ENCODE measurements around the gene TMEM247.

TMEM247 gene

DNA sequence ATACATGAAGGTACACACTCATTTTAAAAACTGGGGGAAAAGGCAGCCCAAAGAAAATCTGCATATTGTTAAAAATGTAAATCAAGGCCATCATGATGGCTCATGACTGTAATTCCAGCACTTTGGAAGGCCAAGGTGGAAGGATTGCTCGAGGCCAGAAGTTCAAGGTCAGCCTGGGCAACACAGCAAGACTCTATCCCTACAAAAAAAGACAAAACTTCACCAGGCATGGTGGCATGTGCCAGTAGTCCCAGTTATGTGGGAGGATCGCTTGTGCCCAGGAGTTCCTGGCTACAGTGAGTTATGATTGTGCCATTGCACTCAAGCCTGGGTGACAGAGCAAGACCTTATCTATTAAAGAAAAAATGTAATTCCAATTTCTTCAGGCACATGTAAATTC lies 34.6 kb upstream of the TMEM247 start:
- in situ Hi-C loops (cut with MboI; ENCODE audit: low pct_unique_long_range_greater_than_20kb, low sequenced_read_pairs, unreplicated experiment) = no loop called here
- TF ChIP-seq, protein P1, sequence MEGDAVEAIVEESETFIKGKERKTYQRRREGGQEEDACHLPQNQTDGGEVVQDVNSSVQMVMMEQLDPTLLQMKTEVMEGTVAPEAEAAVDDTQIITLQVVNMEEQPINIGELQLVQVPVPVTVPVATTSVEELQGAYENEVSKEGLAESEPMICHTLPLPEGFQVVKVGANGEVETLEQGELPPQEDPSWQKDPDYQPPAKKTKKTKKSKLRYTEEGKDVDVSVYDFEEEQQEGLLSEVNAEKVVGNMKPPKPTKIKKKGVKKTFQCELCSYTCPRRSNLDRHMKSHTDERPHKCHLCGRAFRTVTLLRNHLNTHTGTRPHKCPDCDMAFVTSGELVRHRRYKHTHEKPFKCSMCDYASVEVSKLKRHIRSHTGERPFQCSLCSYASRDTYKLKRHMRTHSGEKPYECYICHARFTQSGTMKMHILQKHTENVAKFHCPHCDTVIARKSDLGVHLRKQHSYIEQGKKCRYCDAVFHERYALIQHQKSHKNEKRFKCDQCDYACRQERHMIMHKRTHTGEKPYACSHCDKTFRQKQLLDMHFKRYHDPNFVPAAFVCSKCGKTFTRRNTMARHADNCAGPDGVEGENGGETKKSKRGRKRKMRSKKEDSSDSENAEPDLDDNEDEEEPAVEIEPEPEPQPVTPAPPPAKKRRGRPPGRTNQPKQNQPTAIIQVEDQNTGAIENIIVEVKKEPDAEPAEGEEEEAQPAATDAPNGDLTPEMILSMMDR (IDR thresholded peaks at IDR 0.05; ENCODE audit: extremely low read depth, insufficient read depth, missing control alignments) = no peak
- no peak for DNase-seq (ENCODE audit: low spot score)

DNA sequence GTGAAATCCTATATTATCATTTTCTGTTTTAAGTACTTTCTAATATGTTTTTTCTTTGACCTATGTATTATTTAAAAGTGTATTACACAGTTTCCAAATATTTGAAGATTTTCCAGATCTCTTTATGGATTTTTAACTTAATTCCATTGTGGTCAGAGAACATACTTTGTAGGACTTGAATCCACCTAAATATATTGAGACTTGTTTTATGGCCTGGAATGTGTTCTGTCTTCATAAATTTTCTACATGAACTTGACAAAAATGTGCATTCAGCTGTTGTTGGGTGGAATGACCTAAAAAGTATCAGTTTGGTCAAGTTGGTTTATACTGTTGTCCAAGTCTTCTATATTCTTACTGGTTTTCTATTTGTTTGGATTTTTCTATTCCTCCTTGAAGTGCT lies 33.8 kb upstream of the TMEM247 start:
- TF ChIP-seq, protein P1 (IDR thresholded peaks at IDR 0.05; ENCODE audit: extremely low read depth, insufficient read depth, missing control alignments) = no peak
- in situ Hi-C loops (cut with MboI; ENCODE audit: low pct_unique_long_range_greater_than_20kb, low sequenced_read_pairs, unreplicated experiment) = no loop called here
- no peak for DNase-seq (ENCODE audit: low spot score)

DNA sequence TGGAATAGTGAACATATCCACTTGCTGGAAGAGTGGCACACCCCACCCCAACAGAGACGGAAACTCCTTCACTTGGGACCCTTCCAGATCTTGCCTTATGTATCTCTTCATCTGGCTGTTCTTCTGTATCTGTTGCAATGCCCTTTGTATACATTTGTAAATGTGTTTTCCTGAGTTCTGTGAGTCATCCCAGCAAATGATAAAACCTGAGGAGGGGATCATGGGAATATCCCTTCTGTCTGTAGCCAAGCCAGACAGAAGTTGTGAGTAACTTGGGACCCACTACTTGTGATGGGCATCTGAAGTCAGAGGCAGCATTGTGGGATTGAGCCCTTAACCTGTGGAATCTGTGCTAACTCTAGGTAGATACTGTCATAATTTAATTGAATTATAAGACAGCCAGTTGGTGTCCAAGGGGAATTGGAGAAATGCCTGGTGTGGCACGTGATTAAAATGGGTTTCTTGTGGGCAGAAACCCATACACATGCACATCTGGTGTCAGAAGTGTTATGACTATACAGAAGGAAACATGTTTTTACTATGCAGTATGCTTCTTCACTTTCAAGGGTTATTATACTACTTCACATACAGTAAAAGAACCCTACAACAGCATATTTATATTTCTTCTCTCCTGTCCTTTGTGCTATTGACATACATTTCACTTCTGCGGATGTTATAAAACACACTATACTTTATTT lies 32.3 kb upstream of the TMEM247 start:
- in situ Hi-C loops (cut with MboI; ENCODE audit: low pct_unique_long_range_greater_than_20kb, low sequenced_read_pairs, unreplicated experiment) = no loop called here
- TF ChIP-seq, protein P1 (IDR thresholded peaks at IDR 0.05; ENCODE audit: extremely low read depth, insufficient read depth, missing control alignments) = no peak
- DNase-seq (ENCODE audit: low spot score) = no peak

DNA sequence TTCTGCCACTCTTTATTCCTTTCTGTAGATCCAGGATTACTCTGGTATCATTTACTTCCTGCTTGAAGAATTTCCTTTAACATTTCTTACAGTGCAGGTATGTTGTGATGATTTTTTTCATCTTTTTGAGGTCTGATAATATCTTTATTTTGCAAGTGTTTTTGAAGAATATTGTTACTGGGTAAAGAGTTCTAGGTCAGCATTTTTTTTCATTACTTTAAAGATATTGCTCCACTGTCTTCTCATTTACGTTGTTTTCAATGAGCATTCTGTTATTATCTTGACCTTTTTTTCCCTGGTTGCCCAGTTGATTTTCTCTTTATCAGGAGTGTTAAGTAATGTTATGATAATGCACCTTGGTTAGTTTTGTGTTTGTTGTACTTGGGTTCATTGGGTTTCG lies 31.7 kb upstream of the TMEM247 start:
- in situ Hi-C loops (cut with MboI; ENCODE audit: low pct_unique_long_range_greater_than_20kb, low sequenced_read_pairs, unreplicated experiment) = no loop called here
- TF ChIP-seq, protein P1 (IDR thresholded peaks at IDR 0.05; ENCODE audit: extremely low read depth, insufficient read depth, missing control alignments) = no peak
- DNase-seq (ENCODE audit: low spot score) = no peak

DNA sequence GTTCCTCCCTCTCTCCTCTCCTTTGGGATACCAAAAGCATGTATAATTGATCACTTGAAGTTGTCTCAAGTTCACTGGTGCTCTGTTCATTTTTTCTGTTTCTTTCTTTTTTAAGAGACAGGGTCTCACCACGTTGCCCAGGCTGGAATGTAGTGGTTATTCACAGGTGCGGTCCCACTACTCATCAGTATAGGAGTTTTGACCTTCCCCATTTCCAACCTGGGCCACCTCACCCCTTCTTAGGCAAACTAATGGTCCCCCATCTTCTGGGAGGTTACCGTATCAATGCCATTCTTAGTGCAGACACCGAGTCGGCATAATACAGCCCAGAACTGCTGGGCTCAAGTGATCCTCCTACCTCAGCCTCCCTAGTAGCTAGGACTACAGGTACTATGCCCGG lies 31.3 kb upstream of the TMEM247 start:
- TF ChIP-seq, protein P1 (IDR thresholded peaks at IDR 0.05; ENCODE audit: extremely low read depth, insufficient read depth, missing control alignments) = no peak
- in situ Hi-C loops (cut with MboI; ENCODE audit: low pct_unique_long_range_greater_than_20kb, low sequenced_read_pairs, unreplicated experiment) = no loop called here
- DNase-seq (ENCODE audit: low spot score) = no peak

DNA sequence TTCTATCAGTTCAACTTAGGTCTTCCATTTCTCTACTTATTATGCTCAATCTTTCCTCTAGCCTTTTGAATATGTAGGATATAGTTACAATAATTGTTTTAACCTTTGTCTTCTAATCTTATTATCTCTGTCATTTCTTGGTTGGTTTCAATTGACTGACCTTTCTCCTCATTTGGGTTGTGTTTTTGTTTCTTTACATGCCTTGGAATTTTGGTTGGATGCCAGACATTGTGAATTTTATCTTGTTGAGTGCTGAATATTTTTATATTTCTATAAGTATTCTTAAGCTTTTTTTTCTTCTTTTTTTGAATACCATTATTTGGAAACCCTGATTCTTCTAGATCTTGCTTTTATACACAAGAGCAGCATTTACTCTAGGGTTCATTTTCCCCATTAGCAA lies 30.7 kb upstream of the TMEM247 start:
- in situ Hi-C loops (cut with MboI; ENCODE audit: low pct_unique_long_range_greater_than_20kb, low sequenced_read_pairs, unreplicated experiment) = no loop called here
- no peak for DNase-seq (ENCODE audit: low spot score)
- TF ChIP-seq, protein P1 (IDR thresholded peaks at IDR 0.05; ENCODE audit: extremely low read depth, insufficient read depth, missing control alignments) = no peak
